ENCODE measurements around the gene STAT5A. TPM values are rescaled to one million over a fixed set of nuclear protein-coding genes. Genes with fewer than 3 reads are reported as not detected.

The STAT5A gene
- polyA plus RNA-seq, 12 donors, result 11.9 to 19.6 (median 15.3) TPM; not detected in 1

GRCh38 chr17:42266918-42267766 lies 21.2 kb upstream of the STAT5A start:
- DNase-seq, result no peak

- no peak for DNase-seq
Measured at GRCh38 chr17:42268236-42268635, 20.1 kb upstream of the STAT5A start.

GRCh38 chr17:42270170-42270535 lies 18.1 kb upstream of the STAT5A start:
- no peak for DNase-seq

- DNase-seq, result no peak
Measured at GRCh38 chr17:42270596-42270995, 17.7 kb upstream of the STAT5A start.

GRCh38 chr17:42271006-42271778 lies 17.1 kb upstream of the STAT5A start:
- no peak for DNase-seq

- no peak for DNase-seq
Measured at GRCh38 chr17:42271779-42272035, 16.6 kb upstream of the STAT5A start.

GRCh38 chr17:42272162-42272907 lies 16.0 kb upstream of the STAT5A start:
- no peak for DNase-seq

GRCh38 chr17:42273474-42274252 lies 14.6 kb upstream of the STAT5A start:
- DNase-seq, result no peak

GRCh38 chr17:42274253-42274542 lies 14.1 kb upstream of the STAT5A start:
- no peak for DNase-seq

- no peak for DNase-seq
Measured at GRCh38 chr17:42274812-42275526, 13.3 kb upstream of the STAT5A start.

GRCh38 chr17:42275527-42276358 lies 12.6 kb upstream of the STAT5A start:
- DNase-seq, result peak; percentile 42

- DNase-seq, result peak; percentile 59
Measured at GRCh38 chr17:42276359-42276608, 12.0 kb upstream of the STAT5A start, which contains the start of gene STAT5B. STAT5B (minus strand) TSS chr17:42276391; CDS start chr17:42232127, 44,264 bp downstream.

- peak; percentile 64 for DNase-seq
Measured at GRCh38 chr17:42276609-42277341, 11.5 kb upstream of the STAT5A start.

GRCh38 chr17:42277342-42277712 lies 11.0 kb upstream of the STAT5A start:
- no peak for DNase-seq

- no peak for DNase-seq
Measured at GRCh38 chr17:42279776-42280630, 8.3 kb upstream of the STAT5A start.

GRCh38 chr17:42281571-42282096 lies 6.7 kb upstream of the STAT5A start:
- no peak for DNase-seq

GRCh38 chr17:42282478-42283080 lies 5.7 kb upstream of the STAT5A start:
- DNase-seq, result no peak

Measured in muscle of arm (tissue), 12 donors.